Endodermal cell (in vitro differentiated cells): ENCODE results near the gene POMC. TPM values are rescaled to one million over a fixed set of nuclear protein-coding genes. Genes with fewer than 3 reads are reported as not detected.
A peak's percentile ranks its signal among the peaks of the same experiment; 100 is the strongest.
"Not testable (repeated sequence)": the region's sequence is repeated elsewhere in the genome, so short reads cannot be mapped to it uniquely, and the experiment has no call there.

Experiments used
- DNase-seq: peaks from one replicate; pipeline ENCODE4 v3.0.0-alpha.2; 2017
- H3K27ac ChIP-seq: 2 replicates; pipeline ENCODE4 v1.5.1; 2013; ENCODE audit warnings: mild to moderate bottlenecking, low read depth, low read length, moderate library complexity
- H3K27me3 ChIP-seq: 2 replicates; pipeline ENCODE4 v1.6.1; 2013; ENCODE audit warnings: mild to moderate bottlenecking, low read length, moderate library complexity; ENCODE audit not compliant: insufficient read depth, control insufficient read depth, poor library complexity, severe bottlenecking
- H3K36me3 ChIP-seq: 2 replicates; pipeline ENCODE4 v1.7.0; 2013; ENCODE audit warnings: mild to moderate bottlenecking, low read length, moderate library complexity; ENCODE audit not compliant: control insufficient read depth, insufficient read depth
- H3K4me1 ChIP-seq: one replicate; pipeline ENCODE4 v1.7.0; 2013; ENCODE audit warnings: low read length; ENCODE audit not compliant: control insufficient read depth, insufficient read depth
- H3K4me3 ChIP-seq: 2 replicates; pipeline ENCODE4 v1.5.1; 2013; ENCODE audit warnings: mild to moderate bottlenecking, low read length, moderate library complexity
- H3K9ac ChIP-seq: 2 replicates; pipeline ENCODE4 v1.6.1; 2013; ENCODE audit warnings: mild to moderate bottlenecking, low read length, moderate library complexity; ENCODE audit not compliant: poor library complexity, severe bottlenecking; ENCODE audit errors: extremely low read depth
- H3K9me3 ChIP-seq: 2 replicates; pipeline ENCODE4 v1.6.1; 2013; ENCODE audit warnings: mild to moderate bottlenecking, low read length, moderate library complexity; ENCODE audit not compliant: control insufficient read depth
- H3K27ac Mint-ChIP-seq: 2 replicates; pipeline ENCODE4 v1.8.0; 2020; ENCODE audit warnings: mixed read lengths
- H3K27me3 Mint-ChIP-seq: 2 replicates; pipeline ENCODE4 v1.8.0; 2021; ENCODE audit warnings: mild to moderate bottlenecking, mixed read lengths; ENCODE audit not compliant: insufficient read depth
- H3K36me3 Mint-ChIP-seq: 2 replicates; pipeline ENCODE4 v1.8.0; 2020; ENCODE audit warnings: low read depth, mixed read lengths
- H3K4me1 Mint-ChIP-seq: 2 replicates; pipeline ENCODE4 v1.8.0; 2020; ENCODE audit warnings: mixed read lengths
- H3K4me3 Mint-ChIP-seq: 2 replicates; pipeline ENCODE4 v1.8.0; 2020; ENCODE audit warnings: mild to moderate bottlenecking, moderate library complexity, mixed read lengths
- H3K9me3 Mint-ChIP-seq: 2 replicates; pipeline ENCODE4 v1.8.0; 2020; ENCODE audit warnings: mild to moderate bottlenecking, mixed read lengths
- CTCF ChIP-seq: fragments of 200-600 bp; sonication (generic); conservative IDR thresholded peaks from 2 replicates; pipeline ENCODE4 v1.5.0; 2021; ENCODE audit warnings: antibody characterized with exemption, mild to moderate bottlenecking
- WGBS, 2 experiments: methylation state at CpG; one replicate each; pipeline versions ENCODE4 v1.1.5 to v1.1.7; 2013; ENCODE audit warnings: missing lambda C conversion rate in 2 of 2, mixed read lengths in 1 of 2; ENCODE audit not compliant: insufficient coverage in 1 of 2, insufficient read length in 1 of 2; 5-methylcytosine and 5-hydroxymethylcytosine counted together
- total RNA-seq, 2 donors: library from RNA; stranded (reverse); fragmentation: NEBNext Ultra II Directional in 1 of 2; extraction: Animal tissue kit (Norgen Biotek cat#: 25700) in 1 of 2; gene quantifications; 2 replicates in 1 of 2; 3 replicates in 1 of 2; pipeline ENCODE4 v1.2.1, GENCODE V29; 2021

Gene POMC
- total RNA-seq, 2 donors from 2014 or later = 10.9 to 14.5 TPM

GRCh38 chr2:25164561-25164960 lies 3.8 kb downstream of the POMC start:
- H3K36me3 Mint-ChIP-seq = peaks cover 2% of the 10 kb centered on the region
- peak overlapping the region; percentile 32 for H3K27ac Mint-ChIP-seq
- H3K27ac ChIP-seq = no peak overlapping the region
- peaks cover 3% of the 10 kb centered on the region for H3K4me1 ChIP-seq
- H3K9me3 ChIP-seq = no peaks in the 10 kb centered on the region
- no peaks in the 10 kb centered on the region for H3K9me3 Mint-ChIP-seq
- H3K4me1 Mint-ChIP-seq = peaks cover 37% of the 10 kb centered on the region
- DNase-seq = peak; percentile 78
- H3K27me3 ChIP-seq = peaks cover 32% of the 10 kb centered on the region
- WGBS, 2 experiments = 61 to 67% methylated on average over 6 to 8 of the region's 8 CpGs
- H3K9ac ChIP-seq = no peak overlapping the region
- peak; percentile 30 for TF ChIP-seq CTCF
- peaks cover 34% of the 10 kb centered on the region for H3K27me3 Mint-ChIP-seq
- no peak overlapping the region for H3K4me3 ChIP-seq
- no peak overlapping the region for H3K4me3 Mint-ChIP-seq
- no peaks in the 10 kb centered on the region for H3K36me3 ChIP-seq

- not testable (repeated sequence) for H3K4me1 ChIP-seq, H3K4me3 Mint-ChIP-seq, H3K27me3 ChIP-seq, H3K27ac ChIP-seq, H3K36me3 Mint-ChIP-seq, H3K9me3 ChIP-seq, H3K27ac Mint-ChIP-seq, H3K9ac ChIP-seq, DNase-seq, H3K9me3 Mint-ChIP-seq, H3K4me3 ChIP-seq, H3K36me3 ChIP-seq
- Mint-ChIP-seq H3K27me3 (peaks cover 11% of the 10 kb centered on the region), H3K4me1 (peaks cover 31% of the 10 kb centered on the region)
- 94 to 100% methylated on average over 2 to 6 of the region's 7 CpGs for WGBS, 2 experiments
These were observed 6.3 kb downstream of the POMC start for GRCh38 chr2:25162061-25162460.

- peaks cover 2% of the 10 kb centered on the region for H3K36me3 Mint-ChIP-seq
These were observed 7.2 kb downstream of the POMC start for GRCh38 chr2:25161055-25161781.

More at GRCh38 chr2:25161055-25161781, 7.2 kb downstream of the POMC start:
- Histone ChIP-seq H3K27me3 (no peaks in the 10 kb centered on the region), H3K9me3 (no peaks in the 10 kb centered on the region), H3K36me3 (no peaks in the 10 kb centered on the region), H3K27ac (no peak overlapping the region), H3K9ac (no peak overlapping the region), H3K4me1 (peaks cover 3% of the 10 kb centered on the region), H3K4me3 (no peak overlapping the region)
- 95 to 96% methylated on average over 51 to 69 of the region's 69 CpGs for WGBS, 2 experiments
- H3K27me3 Mint-ChIP-seq = peaks cover 3% of the 10 kb centered on the region
- H3K4me1 Mint-ChIP-seq = peaks cover 30% of the 10 kb centered on the region
- DNase-seq = peak; percentile 74
- TF ChIP-seq CTCF = peak; percentile 21
- H3K9me3 Mint-ChIP-seq = no peaks in the 10 kb centered on the region
- H3K4me3 Mint-ChIP-seq = no peak overlapping the region
- no peak overlapping the region for H3K27ac Mint-ChIP-seq
